Measurements from ENCODE around the gene LCE6A.

The LCE6A gene

GRCh38 chr1:152855661-152856060 lies 13.0 kb downstream of the LCE6A start:
- no peak for DNase-seq
- Mint-ChIP-seq H3K9me3 (peaks cover 67% of the 10 kb centered on the region), H3K4me1 (no peaks in the 10 kb centered on the region), H3K36me3 (ENCODE audit: low read depth) (no peaks in the 10 kb centered on the region), H3K27ac (no peak overlapping the region), H3K27me3 (ENCODE audit: low read depth, poor library complexity) (peaks cover 3% of the 10 kb centered on the region), H3K4me3 (no peak overlapping the region)
- TF ChIP-seq CTCF (IDR thresholded peaks at IDR 0.05) = no peak

GRCh38 chr1:152858062-152858461 lies 15.4 kb downstream of the LCE6A start:
- Mint-ChIP-seq H3K4me1 (no peaks in the 10 kb centered on the region), H3K27ac (no peak overlapping the region), H3K4me3 (no peak overlapping the region), H3K9me3 (peaks cover 76% of the 10 kb centered on the region), H3K36me3 (ENCODE audit: low read depth) (no peaks in the 10 kb centered on the region), H3K27me3 (ENCODE audit: low read depth, poor library complexity) (peaks cover 3% of the 10 kb centered on the region)
- no peak for DNase-seq
- TF ChIP-seq CTCF (IDR thresholded peaks at IDR 0.05) = no peak

- H3K36me3 Mint-ChIP-seq (ENCODE audit: low read depth) = no peaks in the 10 kb centered on the region
- no peak for DNase-seq
- no peak within 1 kb of the TSS for H3K27ac Mint-ChIP-seq
- H3K27me3 Mint-ChIP-seq (ENCODE audit: low read depth, poor library complexity) = peaks cover 3% of the 10 kb centered on the region
- no peak for TF ChIP-seq CTCF (IDR thresholded peaks at IDR 0.05)
- H3K4me1 Mint-ChIP-seq = no peaks in the 10 kb centered on the region
- no peak within 1 kb of the TSS for H3K4me3 Mint-ChIP-seq
- H3K9me3 Mint-ChIP-seq = peaks cover 68% of the 10 kb centered on the region
Measured at GRCh38 chr1:152859696-152860095, 17.0 kb downstream of the LCE6A start, which contains the start of gene LCE7A. TSS of gene LCE7A (plus strand) at chr1:152859996. CDS start at chr1:152860698, 702 bp downstream.

- H3K4me3 Mint-ChIP-seq = no peak overlapping the region
- no peaks in the 10 kb centered on the region for H3K4me1 Mint-ChIP-seq
- no peak for TF ChIP-seq CTCF (IDR thresholded peaks at IDR 0.05)
- no peak overlapping the region for H3K27ac Mint-ChIP-seq
- peaks cover 67% of the 10 kb centered on the region for H3K9me3 Mint-ChIP-seq
- DNase-seq = no peak
- H3K27me3 Mint-ChIP-seq (ENCODE audit: low read depth, poor library complexity) = peaks cover 3% of the 10 kb centered on the region
- no peaks in the 10 kb centered on the region for H3K36me3 Mint-ChIP-seq (ENCODE audit: low read depth)
Measured at GRCh38 chr1:152860129-152860528, 17.5 kb downstream of the LCE6A start.

- Mint-ChIP-seq H3K27ac (no peak overlapping the region), H3K4me3 (no peak overlapping the region), H3K4me1 (no peaks in the 10 kb centered on the region), H3K36me3 (ENCODE audit: low read depth) (no peaks in the 10 kb centered on the region), H3K9me3 (peaks cover 59% of the 10 kb centered on the region), H3K27me3 (ENCODE audit: low read depth, poor library complexity) (peaks cover 3% of the 10 kb centered on the region)
- TF ChIP-seq CTCF (IDR thresholded peaks at IDR 0.05) = no peak
- DNase-seq = no peak
Measured at GRCh38 chr1:152861374-152861773, 18.7 kb downstream of the LCE6A start.

- peaks cover 3% of the 10 kb centered on the region for H3K27me3 Mint-ChIP-seq (ENCODE audit: low read depth, poor library complexity)
- no peak for TF ChIP-seq CTCF (IDR thresholded peaks at IDR 0.05)
- no peaks in the 10 kb centered on the region for H3K4me1 Mint-ChIP-seq
- DNase-seq = no peak
- H3K36me3 Mint-ChIP-seq (ENCODE audit: low read depth) = no peaks in the 10 kb centered on the region
- H3K27ac Mint-ChIP-seq = no peak overlapping the region
- H3K4me3 Mint-ChIP-seq = no peak overlapping the region
- peaks cover 31% of the 10 kb centered on the region for H3K9me3 Mint-ChIP-seq
Measured at GRCh38 chr1:152864443-152864842, 21.8 kb downstream of the LCE6A start.

All from nephron progenitor cell (in vitro differentiated cells).